A375 (cell line): Measurements from ENCODE around the gene ARL6IP5. TPM values are rescaled to one million over a fixed set of nuclear protein-coding genes. Genes with fewer than 3 reads are reported as not detected.

Source experiments
- small RNA-seq: library from RNA; depleted of rRNA; stranded (forward); fragments of <200 nt; gene quantifications from one replicate; pipeline ENCODE3, GENCODE V24; 2014
- total RNA-seq: library from RNA; depleted of rRNA; stranded (reverse); fragments of >200 nt; shearing (Covaris generic); gene quantifications from 2 replicates; pipeline ENCODE4 v1.2.3, GENCODE V29; 2014; rRNA removed

Gene ARL6IP5
- total RNA-seq: 35.1 and 37.7 TPM in 2 replicates

GRCh38 chr3:69084326-69085167, at the start of gene ARL6IP5:
Gene ARL6IP5, plus strand, starts transcription at chr3:69084937. Its CDS starts 111 bp downstream, at chr3:69085048.

GRCh38 chr3:69051756-69052471, 32.8 kb upstream of the ARL6IP5 start, which contains the start of gene TMF1:
Gene TMF1, minus strand, starts transcription at chr3:69052333. Its CDS starts 247 bp downstream, at chr3:69052086.

GRCh38 chr3:69080233-69080920, 4.4 kb upstream of the ARL6IP5 start, which contains the start of gene UBA3:
Gene UBA3, minus strand, starts transcription at chr3:69080365. Its CDS starts 12 bp downstream, at chr3:69080353.

GRCh38 chr3:69122403-69122802, 37.7 kb downstream of the ARL6IP5 start, which contains the start of gene LMOD3:
Gene LMOD3, minus strand, starts transcription at chr3:69122595. Its CDS starts 209 bp downstream, at chr3:69122386.

Small RNA genes within 50 kb of the gene (small RNA-seq; reads per million reads assigned to genes)
- gene MIR3136: not detected

Other genes with a start within 250 kb of the ARL6IP5 start
- gene TAFA4, start 152.4 kb upstream of the ARL6IP5 start, total RNA-seq: not detected in 2 replicates
- 18.6 and 24.4 TPM in 2 replicates for gene EOGT, start 71.3 kb upstream of the ARL6IP5 start, total RNA-seq
- gene TMF1, start 32.6 kb upstream of the ARL6IP5 start, total RNA-seq: 17.9 and 28.1 TPM in 2 replicates
- gene UBA3, start 4.6 kb upstream of the ARL6IP5 start, total RNA-seq: 44.9 and 50.9 TPM in 2 replicates
- 0.04 TPM in 1 of 2 replicates, not detected in the other for gene LMOD3, start 37.7 kb downstream of the ARL6IP5 start, total RNA-seq